ENCODE data around the gene DYSF.

DNA sequence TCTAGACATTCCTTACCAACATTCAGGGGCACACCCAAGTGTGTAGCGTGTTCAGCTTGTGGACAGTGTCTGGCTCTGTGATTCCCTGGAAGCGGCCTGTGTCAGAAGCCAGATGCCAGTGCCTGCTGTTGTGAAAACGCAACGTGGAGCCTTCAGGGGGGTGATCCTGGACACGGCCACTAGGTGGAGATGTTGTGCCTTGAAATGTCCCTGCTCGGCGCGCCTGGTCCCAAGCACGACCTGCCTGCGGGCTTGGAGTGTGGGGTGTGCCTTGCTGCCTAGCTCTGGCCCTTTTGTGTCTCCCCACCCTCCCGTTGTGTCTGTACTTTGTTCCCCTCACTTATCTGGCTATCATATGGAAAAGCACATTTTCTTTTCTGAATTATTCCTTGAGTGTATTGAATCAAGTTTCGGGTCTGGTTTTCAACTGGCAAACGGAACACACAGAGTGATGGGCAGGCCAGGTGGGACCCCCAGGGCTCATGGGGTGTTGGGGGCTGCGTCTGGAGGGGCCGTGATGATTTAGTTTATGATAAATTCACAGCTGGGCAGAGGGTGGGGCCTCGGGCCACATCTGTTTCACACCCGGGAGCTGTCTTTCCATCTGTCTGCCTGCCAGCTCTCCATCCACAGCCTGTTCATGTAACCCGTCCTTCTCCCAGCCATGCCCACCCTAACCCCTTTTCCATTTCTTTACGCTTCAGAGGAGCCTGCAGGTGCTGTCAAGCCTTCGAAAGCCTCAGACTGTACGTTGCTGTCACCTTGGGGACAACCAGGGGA is 95.5 kb downstream of the DYSF start:
- TF ChIP-seq CEBPB (IDR thresholded peaks at IDR 0.05; ENCODE audit: low read depth): no peak
- TF ChIP-seq, protein P1, sequence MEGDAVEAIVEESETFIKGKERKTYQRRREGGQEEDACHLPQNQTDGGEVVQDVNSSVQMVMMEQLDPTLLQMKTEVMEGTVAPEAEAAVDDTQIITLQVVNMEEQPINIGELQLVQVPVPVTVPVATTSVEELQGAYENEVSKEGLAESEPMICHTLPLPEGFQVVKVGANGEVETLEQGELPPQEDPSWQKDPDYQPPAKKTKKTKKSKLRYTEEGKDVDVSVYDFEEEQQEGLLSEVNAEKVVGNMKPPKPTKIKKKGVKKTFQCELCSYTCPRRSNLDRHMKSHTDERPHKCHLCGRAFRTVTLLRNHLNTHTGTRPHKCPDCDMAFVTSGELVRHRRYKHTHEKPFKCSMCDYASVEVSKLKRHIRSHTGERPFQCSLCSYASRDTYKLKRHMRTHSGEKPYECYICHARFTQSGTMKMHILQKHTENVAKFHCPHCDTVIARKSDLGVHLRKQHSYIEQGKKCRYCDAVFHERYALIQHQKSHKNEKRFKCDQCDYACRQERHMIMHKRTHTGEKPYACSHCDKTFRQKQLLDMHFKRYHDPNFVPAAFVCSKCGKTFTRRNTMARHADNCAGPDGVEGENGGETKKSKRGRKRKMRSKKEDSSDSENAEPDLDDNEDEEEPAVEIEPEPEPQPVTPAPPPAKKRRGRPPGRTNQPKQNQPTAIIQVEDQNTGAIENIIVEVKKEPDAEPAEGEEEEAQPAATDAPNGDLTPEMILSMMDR (IDR thresholded peaks at IDR 0.05 in 2 of 3, conservative IDR thresholded peaks at IDR 0.05 in 1 of 3; ENCODE audit: borderline replicate concordance in 1 of 3, insufficient read depth in 1 of 3, low read depth in 2 of 3, low read length in 2 of 3): peak; percentile 75 to 91 (median 81)
- TF ChIP-seq POLR2AphosphoS5 (IDR thresholded peaks at IDR 0.05; ENCODE audit: low read depth, low read length): no peak
- TF ChIP-seq POLR2A (IDR thresholded peaks at IDR 0.05; ENCODE audit: borderline replicate concordance, extremely low read depth, insufficient read depth, insufficient read length): no peak
- TF ChIP-seq, protein P2, sequence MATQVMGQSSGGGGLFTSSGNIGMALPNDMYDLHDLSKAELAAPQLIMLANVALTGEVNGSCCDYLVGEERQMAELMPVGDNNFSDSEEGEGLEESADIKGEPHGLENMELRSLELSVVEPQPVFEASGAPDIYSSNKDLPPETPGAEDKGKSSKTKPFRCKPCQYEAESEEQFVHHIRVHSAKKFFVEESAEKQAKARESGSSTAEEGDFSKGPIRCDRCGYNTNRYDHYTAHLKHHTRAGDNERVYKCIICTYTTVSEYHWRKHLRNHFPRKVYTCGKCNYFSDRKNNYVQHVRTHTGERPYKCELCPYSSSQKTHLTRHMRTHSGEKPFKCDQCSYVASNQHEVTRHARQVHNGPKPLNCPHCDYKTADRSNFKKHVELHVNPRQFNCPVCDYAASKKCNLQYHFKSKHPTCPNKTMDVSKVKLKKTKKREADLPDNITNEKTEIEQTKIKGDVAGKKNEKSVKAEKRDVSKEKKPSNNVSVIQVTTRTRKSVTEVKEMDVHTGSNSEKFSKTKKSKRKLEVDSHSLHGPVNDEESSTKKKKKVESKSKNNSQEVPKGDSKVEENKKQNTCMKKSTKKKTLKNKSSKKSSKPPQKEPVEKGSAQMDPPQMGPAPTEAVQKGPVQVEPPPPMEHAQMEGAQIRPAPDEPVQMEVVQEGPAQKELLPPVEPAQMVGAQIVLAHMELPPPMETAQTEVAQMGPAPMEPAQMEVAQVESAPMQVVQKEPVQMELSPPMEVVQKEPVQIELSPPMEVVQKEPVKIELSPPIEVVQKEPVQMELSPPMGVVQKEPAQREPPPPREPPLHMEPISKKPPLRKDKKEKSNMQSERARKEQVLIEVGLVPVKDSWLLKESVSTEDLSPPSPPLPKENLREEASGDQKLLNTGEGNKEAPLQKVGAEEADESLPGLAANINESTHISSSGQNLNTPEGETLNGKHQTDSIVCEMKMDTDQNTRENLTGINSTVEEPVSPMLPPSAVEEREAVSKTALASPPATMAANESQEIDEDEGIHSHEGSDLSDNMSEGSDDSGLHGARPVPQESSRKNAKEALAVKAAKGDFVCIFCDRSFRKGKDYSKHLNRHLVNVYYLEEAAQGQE (IDR thresholded peaks at IDR 0.05; ENCODE audit: low read depth): no peak
- TF ChIP-seq, protein P3, sequence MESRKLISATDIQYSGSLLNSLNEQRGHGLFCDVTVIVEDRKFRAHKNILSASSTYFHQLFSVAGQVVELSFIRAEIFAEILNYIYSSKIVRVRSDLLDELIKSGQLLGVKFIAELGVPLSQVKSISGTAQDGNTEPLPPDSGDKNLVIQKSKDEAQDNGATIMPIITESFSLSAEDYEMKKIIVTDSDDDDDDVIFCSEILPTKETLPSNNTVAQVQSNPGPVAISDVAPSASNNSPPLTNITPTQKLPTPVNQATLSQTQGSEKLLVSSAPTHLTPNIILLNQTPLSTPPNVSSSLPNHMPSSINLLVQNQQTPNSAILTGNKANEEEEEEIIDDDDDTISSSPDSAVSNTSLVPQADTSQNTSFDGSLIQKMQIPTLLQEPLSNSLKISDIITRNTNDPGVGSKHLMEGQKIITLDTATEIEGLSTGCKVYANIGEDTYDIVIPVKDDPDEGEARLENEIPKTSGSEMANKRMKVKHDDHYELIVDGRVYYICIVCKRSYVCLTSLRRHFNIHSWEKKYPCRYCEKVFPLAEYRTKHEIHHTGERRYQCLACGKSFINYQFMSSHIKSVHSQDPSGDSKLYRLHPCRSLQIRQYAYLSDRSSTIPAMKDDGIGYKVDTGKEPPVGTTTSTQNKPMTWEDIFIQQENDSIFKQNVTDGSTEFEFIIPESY (IDR thresholded peaks at IDR 0.05; ENCODE audit: extremely low read depth, insufficient replicate concordance, low read length): no peak
- TF ChIP-seq EZH2 (IDR thresholded peaks at IDR 0.05): no peak
- TF ChIP-seq YY1 (IDR thresholded peaks at IDR 0.05; ENCODE audit: extremely low read depth, insufficient replicate concordance, low read depth, low read length): peak; percentile 40
- TF ChIP-seq, protein P4, sequence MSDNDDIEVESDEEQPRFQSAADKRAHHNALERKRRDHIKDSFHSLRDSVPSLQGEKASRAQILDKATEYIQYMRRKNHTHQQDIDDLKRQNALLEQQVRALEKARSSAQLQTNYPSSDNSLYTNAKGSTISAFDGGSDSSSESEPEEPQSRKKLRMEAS (IDR thresholded peaks at IDR 0.05): 0 out of 2 replicates have a peak, but pooled peaks have one; percentile 18
- no peak for TF ChIP-seq EZH2phosphoT487 (IDR thresholded peaks at IDR 0.05; ENCODE audit: borderline replicate concordance)
- TF ChIP-seq SP1 (IDR thresholded peaks at IDR 0.05; ENCODE audit: low read depth): no peak
- no peak for TF ChIP-seq TCF7L2 (IDR thresholded peaks at IDR 0.05; ENCODE audit: borderline replicate concordance, extremely low read depth, insufficient read depth, insufficient read length)
- TF ChIP-seq ZNF274 (IDR thresholded peaks at IDR 0.05; ENCODE audit: low read depth, low read length): no peak
